Stomach (tissue), 9 donors: ENCODE results near the gene PROSER3. TPM values are rescaled to one million over a fixed set of nuclear protein-coding genes. Genes with fewer than 3 reads are reported as not detected.

Experiments
- DNase-seq, 2 donors: peaks; one replicate each; pipeline versions ENCODE4 v3.0.0 to v3.0.0-alpha.2; 2013 to 2019
- H3K27ac ChIP-seq, 5 donors: fragments of 200-600 bp in 4 of 5; sonication (generic) in 4 of 5; one replicate each; pipeline ENCODE4 v1.5.1; 2013 to 2019; ENCODE audit warnings: mild to moderate bottlenecking in 1 of 5, moderate library complexity in 1 of 5
- H3K27me3 ChIP-seq, 3 donors: fragments of 200-600 bp; sonication (generic); one replicate each; pipeline ENCODE4 v1.5.1; 2017 to 2019; ENCODE audit warnings: mixed run types in 1 of 3
- H3K36me3 ChIP-seq, 4 donors: fragments of 200-600 bp; sonication (generic); 1 replicate in 3 of 4; 2 replicates in 1 of 4; pipeline ENCODE4 v1.5.1; 2016 to 2019
- H3K4me1 ChIP-seq, 4 donors: fragments of 200-600 bp; sonication (generic); one replicate each; pipeline ENCODE4 v1.5.1; 2016 to 2019
- H3K4me3 ChIP-seq, 4 donors: fragments of 200-600 bp; sonication (generic) in 3 of 4; one replicate each; pipeline ENCODE4 v1.5.1; 2016 to 2019; ENCODE audit warnings: mild to moderate bottlenecking in 1 of 4
- H3K9me3 ChIP-seq, 4 donors: fragments of 200-600 bp; sonication (generic); one replicate each; pipeline ENCODE4 v1.5.1; 2016 to 2019
- CTCF ChIP-seq, 7 experiments: fragments of 450-650 bp in 4 of 7; fragments of 200-600 bp in 3 of 7; sonication (generic) in 3 of 7; IDR thresholded peaks; one replicate each; pipeline ENCODE4 v1.5.1; 2016 to 2019; ENCODE audit warnings: antibody characterized with exemption in 7 of 7, control low read depth in 2 of 7, mild to moderate bottlenecking in 1 of 7
- EP300 ChIP-seq: sonication (generic); formaldehyde crosslinking; IDR thresholded peaks from one replicate; pipeline ENCODE4 v1.6.1; 2017; ENCODE audit warnings: antibody characterized with exemption
- POLR2A ChIP-seq, 4 donors: fragments of 450-650 bp; IDR thresholded peaks; one replicate each; pipeline ENCODE4 v1.6.1; 2016; ENCODE audit warnings: antibody characterized with exemption in 4 of 4, control low read depth in 2 of 4, mild to moderate bottlenecking in 1 of 4, moderate library complexity in 1 of 4
- POLR2AphosphoS5 ChIP-seq, 3 donors: sonication (generic); formaldehyde crosslinking; IDR thresholded peaks; one replicate each; pipeline ENCODE4 v1.6.1; 2016; ENCODE audit warnings: antibody characterized with exemption in 3 of 3
- WGBS, 5 donors: extraction: QIAGEN DNeasy Blood & Tissue Kit in 3 of 5; methylation state at CpG; one replicate each; pipeline versions ENCODE4 v1.1.5 to v1.1.7; 2013 to 2018; 5-methylcytosine and 5-hydroxymethylcytosine counted together
- intact Hi-C: fragments of 100-400 bp; cut with DNase I; formaldehyde crosslinking; loops from one replicate; pipeline ENCODE4 v1.15.1; 2023; ENCODE audit warnings: low total_unique reads
- polyA plus RNA-seq, 3 donors: library from polyadenylated mRNA; stranded (reverse); fragments of 200-250 nt; gene quantifications; one replicate each; pipeline ENCODE4 v1.2.3, GENCODE V29; 2013
- total RNA-seq, 5 donors: library from RNA; depleted of rRNA; stranded (reverse); fragments of >200 nt; gene quantifications; one replicate each; pipeline versions ENCODE4 v1.1.0 to v1.2.3, GENCODE V29; 2014 to 2016
- donor health status: healthy with polysubstance abuse.
- donor health status: Bipolar disorder and iron deficiency.
- donor health status: healthy.

The PROSER3 gene
- total and polyA plus RNA-seq, 8 donors = 3.6 to 61.3 (median 10.5) TPM

DNA sequence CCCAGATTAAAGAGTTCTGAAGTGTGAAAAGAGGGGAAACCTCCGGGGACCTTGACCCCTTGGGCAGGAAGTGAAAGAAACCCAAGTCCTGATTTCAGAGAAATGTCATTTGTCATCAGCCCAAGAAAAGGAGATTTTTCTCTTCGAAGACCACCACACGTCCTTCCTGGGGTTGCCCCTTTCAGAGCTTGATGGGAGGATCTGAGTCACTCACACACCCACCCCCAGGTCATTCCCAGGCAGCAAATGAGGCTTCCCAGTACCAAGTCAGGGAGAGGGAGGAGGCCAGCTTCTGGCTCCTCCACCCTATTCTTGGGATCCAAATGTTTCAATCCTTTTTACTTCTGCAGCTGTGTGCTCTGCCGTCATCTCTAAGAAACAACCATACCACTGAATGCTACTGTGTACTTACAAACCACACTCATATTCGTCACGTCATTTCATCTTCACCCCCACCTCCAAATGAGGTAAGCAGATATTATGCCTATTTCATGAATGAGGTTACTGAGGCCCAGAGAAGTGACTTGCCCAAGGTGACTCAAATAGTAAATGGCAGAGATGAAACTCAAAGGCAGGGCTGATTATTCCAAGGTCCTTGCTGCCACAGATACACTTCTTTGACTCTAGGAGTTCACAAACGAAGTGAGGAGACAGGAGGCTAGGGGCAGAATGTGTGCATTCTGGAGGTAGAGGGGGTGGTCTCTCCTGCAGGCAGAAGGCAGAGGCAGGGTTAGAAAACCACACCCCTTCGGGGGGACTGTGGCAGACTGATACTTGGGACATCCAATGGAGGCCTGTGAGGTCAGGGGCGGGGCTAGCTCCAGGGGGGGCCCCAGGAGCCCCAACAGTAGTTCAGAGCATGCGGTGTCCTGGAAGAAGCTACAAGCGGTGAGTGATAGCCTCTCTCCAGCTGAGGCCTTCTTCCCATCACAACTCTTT is 45.1 kb upstream of the PROSER3 start:
- no peak overlapping the region for H3K27ac ChIP-seq
- no peaks in the 10 kb centered on the region for H3K27me3 ChIP-seq
- no peak overlapping the region for H3K4me3 ChIP-seq
- no peaks in the 10 kb centered on the region for H3K36me3 ChIP-seq
- intact Hi-C loops = loop anchor here (10.0 kb wide), 1 partner anchor 168 kb away; the partner anchor contains the start of gene TMEM147
- no peak for TF ChIP-seq POLR2A (IDR thresholded peaks at IDR 0.05)
- TF ChIP-seq CTCF (IDR thresholded peaks at IDR 0.05) = no peak
- TF ChIP-seq POLR2AphosphoS5 (IDR thresholded peaks at IDR 0.05) = no peak
- no peak for TF ChIP-seq EP300
- no peaks in the 10 kb centered on the region for H3K9me3 ChIP-seq
- peaks cover 13 to 24% (median 15%) of the 10 kb centered on the region in 4 donors for H3K4me1 ChIP-seq
- peak in 1 of 2 donors; percentile 3 for DNase-seq
- WGBS, 5 donors = 64 to 74% (median 73%) methylated on average over 10 to 11 of the region's 11 CpGs

- H3K27ac ChIP-seq = peak overlapping the region in 1 of 5 donors; percentile 95
- TF ChIP-seq EP300 (no peak), CTCF (IDR thresholded peaks at IDR 0.05) (no peak), POLR2A (IDR thresholded peaks at IDR 0.05) (no peak), POLR2AphosphoS5 (IDR thresholded peaks at IDR 0.05) (no peak)
- no peaks in the 10 kb centered on the region for H3K27me3 ChIP-seq
- 66 to 74% (median 72%) methylated on average over 2 of the region's 2 CpGs for WGBS, 5 donors
- H3K4me1 ChIP-seq = peaks cover 13 to 25% (median 16%) of the 10 kb centered on the region in 4 donors
- H3K4me3 ChIP-seq = peak overlapping the region in 1 of 4 donors; percentile 2
- intact Hi-C loops = loop anchor here (10.0 kb wide), 1 partner anchor 169 kb away; the partner anchor contains the start of gene TMEM147
- DNase-seq = no peak
- no peaks in the 10 kb centered on the region for H3K36me3 ChIP-seq
- no peaks in the 10 kb centered on the region for H3K9me3 ChIP-seq
Observed at GRCh38 chr19:35713506-35713850, 44.5 kb upstream of the PROSER3 start.

- Histone ChIP-seq H3K4me3 (peak overlapping the region in 1 of 4 donors; percentile 2), H3K9me3 (no peaks in the 10 kb centered on the region), H3K36me3 (no peaks in the 10 kb centered on the region), H3K4me1 (peaks cover 16 to 31% (median 21%) of the 10 kb centered on the region in 4 donors), H3K27me3 (no peaks in the 10 kb centered on the region), H3K27ac (peak overlapping the region in 2 of 5 donors; percentile 14 to 95)
- TF ChIP-seq POLR2AphosphoS5 (IDR thresholded peaks at IDR 0.05) = no peak
- TF ChIP-seq POLR2A (IDR thresholded peaks at IDR 0.05) = no peak
- TF ChIP-seq EP300 = no peak
- no peak for TF ChIP-seq CTCF (IDR thresholded peaks at IDR 0.05)
- intact Hi-C loops = loop anchor here (10.0 kb wide), 1 partner anchor 169 kb away; the partner anchor contains the start of gene TMEM147
- WGBS, 5 donors = 68 to 82% (median 79%) methylated on average over 12 of the region's 12 CpGs
- DNase-seq = peak in 1 of 2 donors; percentile 3
Observed at GRCh38 chr19:35713904-35714495, 44.0 kb upstream of the PROSER3 start.

- no peaks in the 10 kb centered on the region for H3K9me3 ChIP-seq
- TF ChIP-seq POLR2A (IDR thresholded peaks at IDR 0.05) = no peak
- TF ChIP-seq EP300 = no peak
- no peak for TF ChIP-seq POLR2AphosphoS5 (IDR thresholded peaks at IDR 0.05)
- TF ChIP-seq CTCF (IDR thresholded peaks at IDR 0.05) = no peak
- H3K36me3 ChIP-seq = peaks cover 0 to 4% (median 3%) of the 10 kb centered on the region in 4 donors
- peaks cover 24 to 38% (median 29%) of the 10 kb centered on the region in 4 donors for H3K4me1 ChIP-seq
- intact Hi-C loops = loop anchor here (10.0 kb wide), 1 partner anchor 170 kb away; the partner anchor contains the start of gene TMEM147
- H3K27me3 ChIP-seq = no peaks in the 10 kb centered on the region
- 63 to 73% (median 69%) methylated on average over 13 to 14 of the region's 14 CpGs for WGBS, 5 donors
- peak overlapping the region in 3 of 5 donors; percentile 14 to 95 (median 95) for H3K27ac ChIP-seq
- peak in 1 of 2 donors; percentile 8 for DNase-seq
- no peak overlapping the region for H3K4me3 ChIP-seq
Observed at GRCh38 chr19:35714601-35715354, 43.2 kb upstream of the PROSER3 start.
